GM23248 (cell line): ENCODE measurements around the gene TOMM7. TPM values are rescaled to one million over a fixed set of nuclear protein-coding genes. Genes with fewer than 3 reads are reported as not detected.
"Not testable (repeated sequence)": the region's sequence is repeated elsewhere in the genome, so short reads cannot be mapped to it uniquely, and the experiment has no call there.

Experiments
- DNase-seq: peaks from one replicate; pipeline ENCODE4 v3.0.0-alpha.2; 2015
- H2AFZ ChIP-seq: fragments of 200-600 bp; sonication (generic); 2 replicates; pipeline ENCODE4 v1.6.1; 2016; ENCODE audit warnings: antibody characterized with exemption
- H3F3A ChIP-seq: fragments of 200-600 bp; sonication (generic); 2 replicates; pipeline ENCODE4 v1.6.1; 2016; ENCODE audit warnings: mild to moderate bottlenecking, antibody characterized with exemption, mixed run types; ENCODE audit not compliant: insufficient read depth
- H3K27ac ChIP-seq: fragments of 200-600 bp; sonication (generic); 2 replicates; pipeline ENCODE4 v1.5.1; 2016; ENCODE audit warnings: mild to moderate bottlenecking
- H3K27me3 ChIP-seq: fragments of 200-600 bp; sonication (generic); replicated peaks from 2 replicates; pipeline ENCODE4 v1.6.1; 2016; ENCODE audit warnings: mild to moderate bottlenecking; ENCODE audit not compliant: insufficient read depth
- H3K36me3 ChIP-seq: fragments of 200-600 bp; sonication (generic); 2 replicates; pipeline ENCODE4 v1.6.1; 2016; ENCODE audit warnings: low read depth, mild to moderate bottlenecking
- H3K4me1 ChIP-seq: fragments of 200-600 bp; sonication (generic); 2 replicates; pipeline ENCODE4 v1.6.1; 2016; ENCODE audit warnings: mild to moderate bottlenecking; ENCODE audit not compliant: insufficient read depth
- H3K4me2 ChIP-seq: fragments of 200-600 bp; sonication (generic); one replicate; pipeline ENCODE4 v1.6.1; 2016; ENCODE audit warnings: mild to moderate bottlenecking; ENCODE audit not compliant: unreplicated experiment
- H3K4me3 ChIP-seq: fragments of 200-600 bp; sonication (generic); 2 replicates; pipeline ENCODE4 v1.5.1; 2016; ENCODE audit warnings: mild to moderate bottlenecking
- H3K79me2 ChIP-seq: fragments of 200-600 bp; sonication (generic); 2 replicates; pipeline ENCODE4 v1.6.1; 2016; ENCODE audit warnings: mild to moderate bottlenecking; ENCODE audit not compliant: insufficient read depth
- H3K9ac ChIP-seq: fragments of 200-600 bp; sonication (generic); 2 replicates; pipeline ENCODE4 v1.6.1; 2016; ENCODE audit warnings: mild to moderate bottlenecking
- H3K9me2 ChIP-seq: fragments of 200-600 bp; sonication (generic); 2 replicates; pipeline ENCODE4 v1.6.1; 2016; ENCODE audit warnings: mixed run types, mild to moderate bottlenecking, moderate library complexity; ENCODE audit not compliant: insufficient read depth
- H3K9me3 ChIP-seq: fragments of 200-600 bp; sonication (generic); one replicate; pipeline ENCODE4 v1.6.1; 2017; ENCODE audit warnings: low read depth
- H4K20me1 ChIP-seq: fragments of 200-600 bp; sonication (generic); 2 replicates; pipeline ENCODE4 v1.6.0; 2016; ENCODE audit not compliant: insufficient read depth
- EZH2 ChIP-seq: fragments of 200-600 bp; sonication (generic); IDR thresholded peaks from 2 replicates; pipeline ENCODE4 v1.6.1; 2018; ENCODE audit warnings: antibody characterized with exemption, mild to moderate bottlenecking; ENCODE audit not compliant: insufficient read depth, poor library complexity, severe bottlenecking
- EZH2phosphoT487 ChIP-seq: fragments of 200-600 bp; sonication (generic); IDR thresholded peaks from 2 replicates; pipeline ENCODE4 v1.6.1; 2018; ENCODE audit warnings: antibody characterized with exemption, moderate library complexity, mild to moderate bottlenecking, low read depth; ENCODE audit not compliant: insufficient read depth
- WGBS, 2 experiments: methylation state at CpG; one replicate each; pipeline ENCODE4 v1.1.6; 2015 to 2017; ENCODE audit warnings: low lambda C conversion rate in 2 of 2, low coverage in 1 of 2; ENCODE audit errors: missing lambda C conversion rate in 2 of 2; 5-methylcytosine and 5-hydroxymethylcytosine counted together
- in situ Hi-C: fragments of 300-500 bp; cut with MboI; formaldehyde crosslinking; loops from 2 replicates; pipeline ENCODE4 v1.15.0; 2020
- polyA plus RNA-seq: library from polyadenylated mRNA; unstranded; fragments of >200 nt; fragmentation: Nextera tagmentation; extraction: Ambion mirVana; gene quantifications from 2 replicates; pipeline ENCODE4 v1.2.1, GENCODE V29; 2016
- total RNA-seq: library from RNA; depleted of rRNA; stranded (reverse); fragments of >200 nt; shearing (Covaris generic); gene quantifications from 2 replicates; pipeline ENCODE4 v1.2.3, GENCODE V29; 2014

TOMM7 gene
- total and polyA plus RNA-seq, 2 experiments from 2014 or later = 132 to 408 TPM

GRCh38 chr7:22799633-22800032 is 23.0 kb downstream of the TOMM7 start:
- no peaks in the 10 kb centered on the region for H3K36me3 ChIP-seq
- no peaks in the 10 kb centered on the region; the same call in 1 of the 2 replicates for H3K4me1 ChIP-seq
- in situ Hi-C loops = no loop called here
- no peak for TF ChIP-seq EZH2
- no peak for TF ChIP-seq EZH2phosphoT487
- no peak overlapping the region for H3K4me3 ChIP-seq
- H3K9me2 ChIP-seq = no peaks in the 10 kb centered on the region
- no peaks in the 10 kb centered on the region for H4K20me1 ChIP-seq
- H3K27ac ChIP-seq = no peak overlapping the region
- no peak overlapping the region for H2AFZ ChIP-seq
- peak; percentile 55 for DNase-seq
- no peaks in the 10 kb centered on the region for H3K79me2 ChIP-seq
- no peak overlapping the region for H3K4me2 ChIP-seq
- H3K9me3 ChIP-seq = no peaks in the 10 kb centered on the region
- 54 to 61% methylated on average over 2 of the region's 2 CpGs for WGBS, 2 experiments
- no peaks in the 10 kb centered on the region for H3K27me3 ChIP-seq
- no peaks in the 10 kb centered on the region for H3F3A ChIP-seq
- H3K9ac ChIP-seq = no peak overlapping the region

DNA sequence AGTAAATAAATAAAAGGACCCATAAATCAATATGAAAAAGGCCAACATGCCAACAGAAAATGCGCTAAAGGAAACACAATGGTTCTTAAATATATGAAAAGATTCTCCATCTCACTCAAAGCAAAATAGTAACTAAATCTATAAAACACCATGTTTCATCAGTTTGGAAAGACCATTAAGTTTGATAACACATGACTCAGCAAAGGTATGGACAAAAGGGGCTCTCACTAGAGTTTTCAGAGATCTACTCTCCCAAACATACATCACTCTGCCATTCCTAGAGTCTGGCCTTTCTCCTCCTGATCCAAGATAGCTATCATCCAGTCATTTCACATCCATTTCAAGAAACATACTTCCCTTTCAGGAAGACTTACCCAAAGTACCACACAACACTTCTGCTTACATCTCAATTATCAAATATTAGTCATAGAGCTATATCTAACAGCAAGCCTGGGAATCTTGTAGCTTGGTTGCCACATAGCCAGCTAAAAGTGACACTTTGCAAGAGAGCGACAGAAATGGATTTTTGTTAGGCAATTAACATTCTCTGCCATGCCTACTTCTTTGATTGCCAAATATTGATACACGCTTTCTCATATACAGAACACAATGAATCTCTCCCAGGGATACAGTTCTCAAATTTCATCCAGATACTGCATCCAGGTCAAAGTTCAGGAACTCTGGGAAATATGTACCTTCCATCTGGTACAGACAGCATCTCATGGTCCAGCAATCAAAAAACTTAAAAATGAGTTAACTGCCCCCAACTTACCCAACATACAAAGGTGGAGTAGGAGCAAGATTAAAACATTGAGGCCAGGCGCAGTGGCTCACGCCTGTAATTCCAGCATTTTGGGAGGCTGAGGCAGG is 28.8 kb downstream of the TOMM7 start:
- H3K36me3 ChIP-seq = no peaks in the 10 kb centered on the region
- H2AFZ ChIP-seq = no peak overlapping the region
- H4K20me1 ChIP-seq = no peaks in the 10 kb centered on the region
- no peaks in the 10 kb centered on the region for H3K9me3 ChIP-seq
- no peak overlapping the region for H3K4me2 ChIP-seq
- DNase-seq = peak; percentile 11
- no peaks in the 10 kb centered on the region for H3K27me3 ChIP-seq
- no peaks in the 10 kb centered on the region for H3K79me2 ChIP-seq
- peaks cover 9% of the 10 kb centered on the region for H3F3A ChIP-seq
- in situ Hi-C loops = no loop called here
- peaks cover 10% of the 10 kb centered on the region for H3K4me1 ChIP-seq
- no peaks in the 10 kb centered on the region for H3K9me2 ChIP-seq
- 85 to 93% methylated on average over 5 of the region's 5 CpGs for WGBS, 2 experiments
- no peak overlapping the region for H3K9ac ChIP-seq
- TF ChIP-seq EZH2 = no peak
- TF ChIP-seq EZH2phosphoT487 = no peak
- no peak overlapping the region for H3K27ac ChIP-seq
- H3K4me3 ChIP-seq = no peak overlapping the region

DNA sequence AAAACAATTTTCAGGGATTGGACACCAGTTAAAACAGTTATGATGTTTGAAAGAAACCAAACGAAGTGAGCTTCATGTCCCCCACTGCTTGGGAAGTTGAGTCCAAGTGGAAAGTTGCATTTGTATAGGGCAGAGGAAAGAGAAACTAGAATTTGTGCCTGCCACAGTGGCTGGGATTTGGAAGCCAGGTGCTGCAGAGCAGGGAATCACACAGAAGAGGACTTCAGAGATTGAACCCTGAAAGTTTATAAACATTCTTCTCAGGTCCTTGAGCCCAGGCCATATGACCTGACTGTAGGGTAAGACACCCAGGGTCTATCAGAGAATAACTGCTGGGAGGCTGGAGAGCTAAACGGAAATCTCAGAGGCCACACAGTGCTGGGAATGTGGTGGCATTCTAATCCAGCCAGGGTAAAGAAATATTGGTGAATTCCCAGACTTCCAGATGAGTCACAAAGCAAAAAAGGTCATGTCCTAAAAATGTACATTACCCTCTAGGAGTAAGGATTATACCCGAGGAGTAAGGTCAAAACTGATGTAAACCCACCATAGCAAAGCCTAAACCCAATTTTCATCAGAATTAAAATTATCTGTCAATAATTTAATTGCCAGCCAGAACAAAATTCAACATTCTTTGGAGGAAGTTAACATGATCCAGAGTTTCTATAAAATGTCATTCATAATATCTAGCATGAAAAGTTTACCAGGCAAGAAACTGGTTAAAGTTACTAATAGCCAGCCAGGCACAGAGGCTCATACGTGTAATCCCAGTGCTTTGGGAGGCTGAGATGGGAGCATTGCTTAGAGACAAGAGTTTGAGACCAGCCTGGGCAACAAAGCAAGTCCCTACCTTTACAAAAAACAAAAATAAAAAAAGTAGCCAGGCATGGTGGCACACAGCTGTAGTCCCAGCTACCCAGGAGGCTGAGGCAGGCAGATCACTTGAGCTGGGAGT is 31.2 kb downstream of the TOMM7 start:
- H2AFZ ChIP-seq = peak overlapping the region; percentile 65
- peaks cover 9% of the 10 kb centered on the region for H3F3A ChIP-seq
- TF ChIP-seq EZH2 = no peak
- TF ChIP-seq EZH2phosphoT487 = no peak
- WGBS, 2 experiments = 47 to 48% methylated on average over 4 of the region's 4 CpGs
- H4K20me1 ChIP-seq = no peaks in the 10 kb centered on the region
- H3K9me2 ChIP-seq = no peaks in the 10 kb centered on the region
- H3K36me3 ChIP-seq = no peaks in the 10 kb centered on the region
- H3K4me1 ChIP-seq = peaks cover 10% of the 10 kb centered on the region
- peak; percentile 52 for DNase-seq
- peak overlapping the region; percentile 36; the same call in 1 of the 2 replicates for H3K27ac ChIP-seq
- no peaks in the 10 kb centered on the region for H3K27me3 ChIP-seq
- peak overlapping the region; percentile 12 for H3K4me2 ChIP-seq
- no peaks in the 10 kb centered on the region for H3K9me3 ChIP-seq
- no peak overlapping the region for H3K9ac ChIP-seq
- no peak overlapping the region for H3K4me3 ChIP-seq
- in situ Hi-C loops = no loop called here
- H3K79me2 ChIP-seq = no peaks in the 10 kb centered on the region

GRCh38 chr7:22790640-22791039 is 32.0 kb downstream of the TOMM7 start:
- Histone ChIP-seq H2AFZ (0 out of 2 replicates have a peak overlapping the region, but pooled peaks have one; percentile 0), H3K4me1 (peaks cover 10% of the 10 kb centered on the region)
- H3K9me3 ChIP-seq, DNase-seq, H3F3A ChIP-seq, in situ Hi-C loops, H3K36me3 ChIP-seq, H3K79me2 ChIP-seq, H3K9me2 ChIP-seq, H3K4me3 ChIP-seq, H4K20me1 ChIP-seq, H3K27ac ChIP-seq, H3K4me2 ChIP-seq, H3K9ac ChIP-seq, H3K27me3 ChIP-seq: not testable (repeated sequence)
- 88 to 90% methylated on average over 11 to 13 of the region's 13 CpGs for WGBS, 2 experiments
